ENCODE measurements around the gene LRP5. TPM values are rescaled to one million over a fixed set of nuclear protein-coding genes. Genes with fewer than 3 reads are reported as not detected.

The LRP5 gene
- total and polyA plus RNA-seq, 8 donors, result 11.8 to 152 (median 44.2) TPM

DNA sequence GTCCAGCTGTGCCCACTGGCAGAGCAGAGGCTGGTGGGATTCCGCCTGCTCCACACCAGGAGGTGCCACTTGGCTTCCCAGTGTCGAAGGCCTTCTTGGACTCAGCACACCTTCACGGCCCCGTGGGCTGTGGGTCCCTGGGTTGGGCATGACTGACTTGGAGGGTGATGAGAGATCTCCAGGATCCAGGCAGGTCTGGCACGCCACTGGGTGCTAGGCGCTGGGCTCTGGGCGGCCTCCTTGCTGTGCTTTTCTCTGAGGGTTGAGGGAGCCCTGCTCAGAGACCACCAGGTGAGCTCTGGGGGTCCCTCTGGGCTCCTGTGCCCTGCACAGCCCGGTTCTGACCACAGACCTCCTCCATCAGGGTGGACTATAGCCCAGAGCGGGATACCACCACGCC lies 12.3 kb downstream of the LRP5 start:
- intact Hi-C loops (cut with DNase I; ENCODE audit: low total_unique reads), result no loop called here
- 76 to 87% (median 81%) methylated on average over 4 to 10 of the region's 10 CpGs for WGBS, 5 donors
- Histone ChIP-seq H3K4me3 (no peak overlapping the region), H3K27ac (peak overlapping the region in 1 of 5 donors; percentile 64), H3K36me3 (no peaks in the 10 kb centered on the region), H3K9me3 (no peaks in the 10 kb centered on the region), H3K27me3 (no peaks in the 10 kb centered on the region), H3K4me1 (peaks cover 64 to 95% (median 83%) of the 10 kb centered on the region in 4 donors)
- DNase-seq, result no peak
- TF ChIP-seq EP300 (IDR thresholded peaks at IDR 0.05), result no peak
- TF ChIP-seq, protein P1, sequence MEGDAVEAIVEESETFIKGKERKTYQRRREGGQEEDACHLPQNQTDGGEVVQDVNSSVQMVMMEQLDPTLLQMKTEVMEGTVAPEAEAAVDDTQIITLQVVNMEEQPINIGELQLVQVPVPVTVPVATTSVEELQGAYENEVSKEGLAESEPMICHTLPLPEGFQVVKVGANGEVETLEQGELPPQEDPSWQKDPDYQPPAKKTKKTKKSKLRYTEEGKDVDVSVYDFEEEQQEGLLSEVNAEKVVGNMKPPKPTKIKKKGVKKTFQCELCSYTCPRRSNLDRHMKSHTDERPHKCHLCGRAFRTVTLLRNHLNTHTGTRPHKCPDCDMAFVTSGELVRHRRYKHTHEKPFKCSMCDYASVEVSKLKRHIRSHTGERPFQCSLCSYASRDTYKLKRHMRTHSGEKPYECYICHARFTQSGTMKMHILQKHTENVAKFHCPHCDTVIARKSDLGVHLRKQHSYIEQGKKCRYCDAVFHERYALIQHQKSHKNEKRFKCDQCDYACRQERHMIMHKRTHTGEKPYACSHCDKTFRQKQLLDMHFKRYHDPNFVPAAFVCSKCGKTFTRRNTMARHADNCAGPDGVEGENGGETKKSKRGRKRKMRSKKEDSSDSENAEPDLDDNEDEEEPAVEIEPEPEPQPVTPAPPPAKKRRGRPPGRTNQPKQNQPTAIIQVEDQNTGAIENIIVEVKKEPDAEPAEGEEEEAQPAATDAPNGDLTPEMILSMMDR (IDR thresholded peaks at IDR 0.05), result no peak
- no peak for TF ChIP-seq POLR2AphosphoS5 (IDR thresholded peaks at IDR 0.05)
- no peak for TF ChIP-seq POLR2A (IDR thresholded peaks at IDR 0.05)

DNA sequence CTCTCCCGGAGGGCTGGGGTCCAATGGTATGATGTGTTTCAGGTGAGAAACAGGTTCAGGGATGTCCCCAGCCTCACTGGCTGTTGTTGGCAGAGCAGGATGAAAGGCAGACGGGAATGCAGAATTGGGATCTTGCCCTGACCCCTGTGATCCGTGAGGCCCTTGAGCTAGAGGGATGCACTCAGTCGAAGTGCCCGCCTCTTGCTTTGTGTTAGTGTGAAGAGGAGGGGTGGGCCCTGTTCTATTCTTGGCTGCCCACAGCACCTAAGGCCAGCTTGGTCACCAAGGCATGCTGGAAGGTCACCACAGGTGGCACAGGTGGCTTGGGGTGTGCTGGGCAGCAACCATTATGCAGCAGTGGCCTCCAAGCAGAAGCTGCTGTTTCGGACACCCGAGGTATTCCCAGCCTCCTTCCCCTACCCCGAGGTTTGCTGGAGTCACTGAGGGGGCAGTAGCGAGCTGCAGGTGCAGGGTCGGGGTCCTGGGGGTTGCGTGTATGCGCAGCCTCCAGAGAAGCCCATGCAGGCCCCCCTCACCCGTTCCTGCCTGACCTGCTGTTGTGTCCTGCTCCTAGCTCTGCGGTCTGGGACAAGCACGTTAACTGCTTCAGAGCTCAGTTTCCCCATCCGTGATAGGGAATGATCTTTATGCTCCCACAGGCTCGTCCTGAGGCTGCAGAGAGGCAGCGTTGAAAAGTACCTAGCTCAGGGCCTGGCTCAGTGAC lies 13.0 kb downstream of the LRP5 start:
- no peak for DNase-seq
- intact Hi-C loops (cut with DNase I; ENCODE audit: low total_unique reads), result no loop called here
- Histone ChIP-seq H3K27me3 (no peaks in the 10 kb centered on the region), H3K4me3 (no peak overlapping the region), H3K27ac (peak overlapping the region in 3 of 5 donors; percentile 52 to 83 (median 64)), H3K4me1 (peaks cover 71 to 98% (median 89%) of the 10 kb centered on the region in 4 donors), H3K9me3 (no peaks in the 10 kb centered on the region), H3K36me3 (no peaks in the 10 kb centered on the region)
- TF ChIP-seq, protein P1 (IDR thresholded peaks at IDR 0.05), result no peak
- TF ChIP-seq POLR2A (IDR thresholded peaks at IDR 0.05), result no peak
- 61 to 71% (median 68%) methylated on average over 7 to 18 of the region's 18 CpGs for WGBS, 5 donors

DNA sequence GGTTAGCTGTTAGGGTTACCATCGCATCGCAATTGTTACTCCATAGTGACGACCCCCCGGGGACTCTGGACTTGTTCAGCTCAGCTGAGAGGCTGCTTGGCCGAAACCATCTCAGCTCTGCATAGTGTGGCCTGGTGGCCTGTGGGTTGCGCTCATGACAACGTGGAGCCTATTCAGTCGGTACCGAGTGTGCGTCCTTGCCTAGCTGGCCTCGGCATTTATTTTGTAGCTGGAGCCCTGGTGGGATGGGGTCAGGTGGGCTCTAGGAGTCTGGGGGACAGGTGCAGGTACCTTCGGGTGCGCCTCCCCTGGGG lies 13.5 kb downstream of the LRP5 start:
- Histone ChIP-seq H3K27ac (peak overlapping the region in 4 of 5 donors; percentile 52 to 83 (median 69)), H3K9me3 (no peaks in the 10 kb centered on the region), H3K27me3 (no peaks in the 10 kb centered on the region), H3K4me1 (peaks cover 76 to 100% (median 94%) of the 10 kb centered on the region in 4 donors), H3K36me3 (no peaks in the 10 kb centered on the region), H3K4me3 (peak overlapping the region in 1 of 4 donors; percentile 10)
- TF ChIP-seq POLR2A (IDR thresholded peaks at IDR 0.05), result no peak
- TF ChIP-seq, protein P1 (IDR thresholded peaks at IDR 0.05), result no peak
- intact Hi-C loops (cut with DNase I; ENCODE audit: low total_unique reads), result no loop called here
- peak in 1 of 2 donors; percentile 12 for DNase-seq
- 73 to 82% (median 80%) methylated on average over 2 to 13 of the region's 13 CpGs for WGBS, 5 donors

DNA sequence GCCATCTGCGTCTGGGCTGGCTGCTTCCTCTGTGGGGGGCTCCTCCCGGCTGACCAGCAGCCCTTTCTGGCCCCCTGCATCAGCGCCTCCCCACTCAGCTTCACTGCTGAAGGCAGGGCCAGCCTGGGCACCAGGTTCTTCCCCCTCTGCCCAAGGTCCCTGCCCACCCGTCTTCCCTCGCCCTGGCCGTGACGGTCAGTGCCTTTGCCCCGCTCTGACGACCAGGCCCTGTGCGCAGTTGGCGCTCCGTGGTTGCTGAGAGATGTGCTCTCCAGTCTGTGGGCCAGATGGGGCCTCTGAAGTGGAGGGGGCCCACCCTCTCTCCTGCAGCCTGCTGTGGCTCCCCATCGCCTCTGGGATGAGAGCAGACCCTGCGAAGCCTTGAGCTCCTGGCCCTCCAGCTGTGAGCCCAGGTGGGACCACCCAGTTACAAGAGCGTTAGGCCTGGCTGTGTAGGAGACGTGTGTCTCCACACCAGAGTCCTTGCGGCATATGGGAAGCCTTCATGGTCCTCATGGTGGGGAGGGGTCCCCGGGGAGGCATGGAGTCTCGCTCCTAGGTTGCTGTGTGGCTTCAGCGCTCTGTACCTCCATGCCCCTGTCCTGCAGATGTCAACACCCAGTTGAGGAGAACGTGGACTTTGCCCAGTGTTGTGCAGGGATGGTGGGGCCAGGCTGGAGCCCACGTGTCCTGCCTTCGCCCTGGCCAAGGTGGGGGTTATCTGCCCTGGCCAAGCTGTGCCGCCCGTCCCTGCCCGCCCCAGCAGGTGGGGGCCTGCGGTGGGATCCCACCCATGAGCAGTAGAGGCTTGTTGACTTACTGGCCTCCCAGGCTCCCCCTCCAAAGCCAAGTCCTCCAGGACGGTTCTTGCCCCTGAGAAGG lies 14.2 kb downstream of the LRP5 start:
- Histone ChIP-seq H3K27me3 (no peaks in the 10 kb centered on the region), H3K4me1 (peaks cover 77 to 100% (median 95%) of the 10 kb centered on the region in 4 donors), H3K4me3 (peak overlapping the region in 1 of 4 donors; percentile 10), H3K27ac (peak overlapping the region; percentile 35 to 83 (median 74)), H3K36me3 (no peaks in the 10 kb centered on the region), H3K9me3 (no peaks in the 10 kb centered on the region)
- 47 to 73% (median 64%) methylated on average over 12 to 28 of the region's 28 CpGs for WGBS, 5 donors
- TF ChIP-seq POLR2A (IDR thresholded peaks at IDR 0.05), result no peak
- no peak for TF ChIP-seq POLR2AphosphoS5 (IDR thresholded peaks at IDR 0.05)
- TF ChIP-seq, protein P1 (IDR thresholded peaks at IDR 0.05), result no peak
- no peak for TF ChIP-seq EP300 (IDR thresholded peaks at IDR 0.05)
- DNase-seq, result peak; percentile 51 to 64
- intact Hi-C loops (cut with DNase I; ENCODE audit: low total_unique reads), result no loop called here
